ENCODE results near the gene MINDY4. TPM values are rescaled to one million over a fixed set of nuclear protein-coding genes. Genes with fewer than 3 reads are reported as not detected.

MINDY4 gene
- total RNA-seq, 1 experiment from 2014 or later = 2.1 TPM

DNA sequence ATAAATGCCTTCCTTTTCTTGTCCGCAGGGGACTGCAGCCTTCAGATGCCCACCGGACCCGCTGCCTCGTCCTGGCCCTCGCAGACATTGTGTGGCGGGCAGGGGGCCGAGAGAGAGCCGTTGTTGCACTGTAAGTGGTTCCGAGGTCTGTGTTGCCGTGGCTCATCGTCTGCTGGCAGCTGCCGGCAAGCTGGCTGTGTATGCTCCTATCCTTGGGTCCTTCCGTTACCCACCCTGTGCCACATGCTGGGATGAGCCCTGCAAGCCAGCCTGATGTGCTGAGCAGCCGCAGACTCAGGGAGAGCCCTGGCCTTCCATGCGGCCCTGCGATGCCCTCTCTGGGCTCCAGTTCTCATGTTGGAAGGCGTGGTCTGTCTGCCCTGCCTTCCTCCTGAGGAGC, 79.2 kb downstream of the MINDY4 start:
- no peaks in the 10 kb centered on the region for H3K4me1 Mint-ChIP-seq (ENCODE audit: low read depth, unreplicated experiment)
- no TSS peak for BruUV-seq (replicated peaks)
- Histone ChIP-seq H3K27me3 (replicated peaks; ENCODE audit: control insufficient read depth, insufficient read depth, low read length) (no peaks in the 10 kb centered on the region), H3K36me3 (ENCODE audit: control insufficient read depth, insufficient read depth, low read length) (no peaks in the 10 kb centered on the region), H3K9me3 (no peaks in the 10 kb centered on the region), H3K4me1 (no peaks in the 10 kb centered on the region), H3K4me3 (ENCODE audit: low read depth, low read length) (no peak overlapping the region)
- no peak for DNase-seq
- no peaks in the 10 kb centered on the region for H3K36me3 Mint-ChIP-seq (ENCODE audit: insufficient read depth, unreplicated experiment)
- no peaks in the 10 kb centered on the region for H3K9me3 Mint-ChIP-seq (ENCODE audit: unreplicated experiment)
- POLR2A ChIA-PET = no interaction called here
- no peaks in the 10 kb centered on the region for H3K27me3 Mint-ChIP-seq (ENCODE audit: insufficient read depth, unreplicated experiment)
- no peak overlapping the region for H3K27ac Mint-ChIP-seq (ENCODE audit: unreplicated experiment)
- intact Hi-C loops (cut with micrococcal nuclease; ENCODE audit: unreplicated experiment) = no loop called here
- no peak overlapping the region for H3K4me3 Mint-ChIP-seq (ENCODE audit: unreplicated experiment)
- CTCF ChIA-PET = no interaction called here
- TF ChIP-seq, protein P1, sequence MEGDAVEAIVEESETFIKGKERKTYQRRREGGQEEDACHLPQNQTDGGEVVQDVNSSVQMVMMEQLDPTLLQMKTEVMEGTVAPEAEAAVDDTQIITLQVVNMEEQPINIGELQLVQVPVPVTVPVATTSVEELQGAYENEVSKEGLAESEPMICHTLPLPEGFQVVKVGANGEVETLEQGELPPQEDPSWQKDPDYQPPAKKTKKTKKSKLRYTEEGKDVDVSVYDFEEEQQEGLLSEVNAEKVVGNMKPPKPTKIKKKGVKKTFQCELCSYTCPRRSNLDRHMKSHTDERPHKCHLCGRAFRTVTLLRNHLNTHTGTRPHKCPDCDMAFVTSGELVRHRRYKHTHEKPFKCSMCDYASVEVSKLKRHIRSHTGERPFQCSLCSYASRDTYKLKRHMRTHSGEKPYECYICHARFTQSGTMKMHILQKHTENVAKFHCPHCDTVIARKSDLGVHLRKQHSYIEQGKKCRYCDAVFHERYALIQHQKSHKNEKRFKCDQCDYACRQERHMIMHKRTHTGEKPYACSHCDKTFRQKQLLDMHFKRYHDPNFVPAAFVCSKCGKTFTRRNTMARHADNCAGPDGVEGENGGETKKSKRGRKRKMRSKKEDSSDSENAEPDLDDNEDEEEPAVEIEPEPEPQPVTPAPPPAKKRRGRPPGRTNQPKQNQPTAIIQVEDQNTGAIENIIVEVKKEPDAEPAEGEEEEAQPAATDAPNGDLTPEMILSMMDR (IDR thresholded peaks at IDR 0.05; ENCODE audit: insufficient read depth in 1 of 2, low read depth in 1 of 2, low read length in 1 of 2, severe bottlenecking in 1 of 2, unreplicated experiment in 1 of 2) = no peak

DNA sequence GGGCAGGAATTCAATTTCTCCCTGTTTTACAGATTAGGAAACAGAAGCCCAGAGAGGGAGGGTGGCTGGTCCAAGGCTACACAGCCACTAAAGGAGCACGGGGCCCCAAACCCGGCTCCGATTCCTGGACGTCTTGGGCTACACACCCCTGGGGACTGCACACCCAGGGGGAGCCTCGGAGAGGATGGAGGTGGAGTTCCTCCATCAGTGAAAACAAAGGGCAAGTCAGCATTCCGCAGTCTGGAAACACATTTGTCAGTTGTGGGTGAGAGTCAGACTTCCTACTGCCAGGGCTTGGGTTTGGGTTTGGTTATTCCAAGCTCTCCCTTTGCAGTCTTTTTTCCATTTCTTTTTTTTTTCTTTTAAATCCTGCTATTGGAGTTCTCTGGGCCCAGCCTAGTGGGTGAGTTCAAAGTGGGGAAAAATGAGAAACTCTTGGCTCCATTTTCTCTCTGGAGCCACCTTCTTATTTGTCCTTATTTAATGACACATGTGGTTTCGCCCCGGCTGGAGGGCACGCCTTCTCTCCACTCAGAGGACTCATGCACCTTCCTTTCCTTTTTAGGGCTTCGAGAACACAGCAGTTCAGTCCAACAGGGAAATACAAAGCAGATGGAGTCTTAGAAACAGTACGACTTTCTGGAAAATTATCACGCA, 80.6 kb downstream of the MINDY4 start:
- Histone ChIP-seq H3K9me3 (no peaks in the 10 kb centered on the region), H3K36me3 (ENCODE audit: control insufficient read depth, insufficient read depth, low read length) (no peaks in the 10 kb centered on the region), H3K27me3 (replicated peaks; ENCODE audit: control insufficient read depth, insufficient read depth, low read length) (no peaks in the 10 kb centered on the region), H3K4me3 (ENCODE audit: low read depth, low read length) (no peak overlapping the region), H3K4me1 (no peaks in the 10 kb centered on the region)
- Mint-ChIP-seq H3K4me1 (ENCODE audit: low read depth, unreplicated experiment) (no peaks in the 10 kb centered on the region), H3K4me3 (ENCODE audit: unreplicated experiment) (no peak overlapping the region), H3K27ac (ENCODE audit: unreplicated experiment) (no peak overlapping the region), H3K27me3 (ENCODE audit: insufficient read depth, unreplicated experiment) (no peaks in the 10 kb centered on the region), H3K36me3 (ENCODE audit: insufficient read depth, unreplicated experiment) (no peaks in the 10 kb centered on the region), H3K9me3 (ENCODE audit: unreplicated experiment) (no peaks in the 10 kb centered on the region)
- POLR2A ChIA-PET = no interaction called here
- DNase-seq = no peak
- CTCF ChIA-PET = no interaction called here
- intact Hi-C loops (cut with micrococcal nuclease; ENCODE audit: unreplicated experiment) = no loop called here
- TF ChIP-seq, protein P1 (IDR thresholded peaks at IDR 0.05; ENCODE audit: insufficient read depth in 1 of 2, low read depth in 1 of 2, low read length in 1 of 2, severe bottlenecking in 1 of 2, unreplicated experiment in 1 of 2) = no peak
- BruUV-seq (replicated peaks) = no TSS peak

DNA sequence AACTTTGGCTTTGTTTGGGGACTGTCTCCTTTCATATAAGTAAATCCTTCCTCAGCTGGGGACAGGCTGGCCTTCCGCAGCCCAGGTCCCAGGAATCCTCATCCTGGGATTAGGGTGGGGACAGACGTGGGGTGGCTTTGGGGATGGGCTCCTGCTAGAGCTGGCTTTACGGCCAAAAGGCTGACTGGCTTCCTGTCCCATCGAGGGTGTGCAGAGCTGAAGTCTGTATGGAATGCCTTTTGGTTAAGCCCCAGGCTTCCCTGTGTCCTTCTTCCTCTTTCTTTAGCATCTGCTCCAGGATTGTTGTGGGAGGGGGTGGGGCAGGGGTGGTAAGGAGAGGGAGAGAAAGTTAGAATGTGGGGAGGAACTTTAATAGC, 81.1 kb downstream of the MINDY4 start:
- Histone ChIP-seq H3K4me1 (no peaks in the 10 kb centered on the region), H3K27me3 (replicated peaks; ENCODE audit: control insufficient read depth, insufficient read depth, low read length) (no peaks in the 10 kb centered on the region), H3K9me3 (no peaks in the 10 kb centered on the region), H3K4me3 (ENCODE audit: low read depth, low read length) (no peak overlapping the region), H3K36me3 (ENCODE audit: control insufficient read depth, insufficient read depth, low read length) (no peaks in the 10 kb centered on the region)
- no peaks in the 10 kb centered on the region for H3K9me3 Mint-ChIP-seq (ENCODE audit: unreplicated experiment)
- no peaks in the 10 kb centered on the region for H3K27me3 Mint-ChIP-seq (ENCODE audit: insufficient read depth, unreplicated experiment)
- intact Hi-C loops (cut with micrococcal nuclease; ENCODE audit: unreplicated experiment) = no loop called here
- POLR2A ChIA-PET = no interaction called here
- H3K27ac Mint-ChIP-seq (ENCODE audit: unreplicated experiment) = no peak overlapping the region
- TF ChIP-seq, protein P1 (IDR thresholded peaks at IDR 0.05; ENCODE audit: insufficient read depth in 1 of 2, low read depth in 1 of 2, low read length in 1 of 2, severe bottlenecking in 1 of 2, unreplicated experiment in 1 of 2) = no peak
- no peak overlapping the region for H3K4me3 Mint-ChIP-seq (ENCODE audit: unreplicated experiment)
- H3K4me1 Mint-ChIP-seq (ENCODE audit: low read depth, unreplicated experiment) = no peaks in the 10 kb centered on the region
- no peaks in the 10 kb centered on the region for H3K36me3 Mint-ChIP-seq (ENCODE audit: insufficient read depth, unreplicated experiment)
- CTCF ChIA-PET = no interaction called here
- BruUV-seq (replicated peaks) = no TSS peak
- no peak for DNase-seq
